ENCODE data around the gene S1PR1. TPM values are rescaled to one million over a fixed set of nuclear protein-coding genes. Genes with fewer than 3 reads are reported as not detected.

Gene S1PR1
- total RNA-seq (2022; extraction: Qiagen RNA extraction; ENCODE audit: low read depth): 0.05 to 0.17 TPM (median 0.07 TPM) in 5 replicates

GRCh38 chr1:101236516-101237228 lies at the start of gene S1PR1:
S1PR1 (plus strand) TSS chr1:101237019; CDS start chr1:101238985, 1,966 bp downstream.

Other genes with a start within 250 kb of the S1PR1 start
- 23.9 to 37.7 TPM (median 32.8 TPM) in 5 replicates for gene DPH5, start 211.2 kb upstream of the S1PR1 start, total RNA-seq (2022; extraction: Qiagen RNA extraction; ENCODE audit: low read depth)

Measured in A549 treated with DMSO at 1 μM for 4 hours (cell line).